Nephron (organoid): ENCODE data around the gene TMEM229B.

Experiments
- H3K27ac Mint-ChIP-seq, 3 experiments: 2 replicates each; pipeline ENCODE4 v1.8.0; 2020; ENCODE audit warnings: mixed read lengths in 3 of 3, mild to moderate bottlenecking in 2 of 3, moderate library complexity in 1 of 3
- H3K27me3 Mint-ChIP-seq: 2 replicates; pipeline ENCODE4 v1.8.0; 2021; ENCODE audit warnings: low read depth, mild to moderate bottlenecking, moderate library complexity, mixed read lengths
- H3K36me3 Mint-ChIP-seq: 2 replicates; pipeline ENCODE4 v1.8.0; 2020; ENCODE audit warnings: low read depth, mixed read lengths
- H3K4me1 Mint-ChIP-seq: 2 replicates; pipeline ENCODE4 v1.8.0; 2020; ENCODE audit warnings: mixed read lengths
- H3K4me3 Mint-ChIP-seq, 3 experiments: 2 replicates each; pipeline ENCODE4 v1.8.0; 2020; ENCODE audit warnings: mild to moderate bottlenecking in 3 of 3, mixed read lengths in 3 of 3, moderate library complexity in 2 of 3
- H3K9me3 Mint-ChIP-seq: 2 replicates; pipeline ENCODE4 v1.8.0; 2020; ENCODE audit warnings: mixed read lengths
- TF ChIP-seq, protein P1 (sequence below), 3 experiments: fragments of 200-600 bp; sonication (generic); IDR thresholded peaks; one replicate each; pipeline ENCODE4 v1.5.0; 2021; ENCODE audit warnings: antibody characterized with exemption in 3 of 3; ENCODE audit not compliant: unreplicated experiment in 3 of 3

The TMEM229B gene

DNA sequence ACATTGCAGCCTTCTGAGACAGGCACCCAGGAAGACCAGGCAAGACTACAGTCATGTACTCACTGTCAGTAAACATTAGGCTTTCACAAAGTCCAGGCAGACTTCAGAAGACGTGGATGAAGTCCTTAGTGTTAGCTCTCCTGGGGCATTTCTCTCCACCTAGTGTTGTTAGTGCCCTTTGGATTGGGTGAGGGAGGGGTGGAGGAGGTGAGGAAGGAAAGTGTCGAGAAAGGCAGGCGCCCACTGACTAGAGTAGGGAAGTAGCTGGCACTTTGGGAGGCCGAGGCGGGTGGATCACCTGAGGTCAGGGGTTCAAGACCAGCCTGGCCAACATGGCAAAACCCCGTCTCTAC is 20.2 kb downstream of the TMEM229B start:
- H3K27ac Mint-ChIP-seq = no peak overlapping the region
- peaks cover 7% of the 10 kb centered on the region for H3K27me3 Mint-ChIP-seq
- TF ChIP-seq, protein P1, sequence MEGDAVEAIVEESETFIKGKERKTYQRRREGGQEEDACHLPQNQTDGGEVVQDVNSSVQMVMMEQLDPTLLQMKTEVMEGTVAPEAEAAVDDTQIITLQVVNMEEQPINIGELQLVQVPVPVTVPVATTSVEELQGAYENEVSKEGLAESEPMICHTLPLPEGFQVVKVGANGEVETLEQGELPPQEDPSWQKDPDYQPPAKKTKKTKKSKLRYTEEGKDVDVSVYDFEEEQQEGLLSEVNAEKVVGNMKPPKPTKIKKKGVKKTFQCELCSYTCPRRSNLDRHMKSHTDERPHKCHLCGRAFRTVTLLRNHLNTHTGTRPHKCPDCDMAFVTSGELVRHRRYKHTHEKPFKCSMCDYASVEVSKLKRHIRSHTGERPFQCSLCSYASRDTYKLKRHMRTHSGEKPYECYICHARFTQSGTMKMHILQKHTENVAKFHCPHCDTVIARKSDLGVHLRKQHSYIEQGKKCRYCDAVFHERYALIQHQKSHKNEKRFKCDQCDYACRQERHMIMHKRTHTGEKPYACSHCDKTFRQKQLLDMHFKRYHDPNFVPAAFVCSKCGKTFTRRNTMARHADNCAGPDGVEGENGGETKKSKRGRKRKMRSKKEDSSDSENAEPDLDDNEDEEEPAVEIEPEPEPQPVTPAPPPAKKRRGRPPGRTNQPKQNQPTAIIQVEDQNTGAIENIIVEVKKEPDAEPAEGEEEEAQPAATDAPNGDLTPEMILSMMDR (IDR thresholded peaks at IDR 0.05; ENCODE audit: unreplicated experiment in 3 of 3) = no peak
- H3K4me1 Mint-ChIP-seq = no peaks in the 10 kb centered on the region
- no peaks in the 10 kb centered on the region for H3K36me3 Mint-ChIP-seq
- no peak overlapping the region for H3K4me3 Mint-ChIP-seq
- H3K9me3 Mint-ChIP-seq = no peaks in the 10 kb centered on the region

DNA sequence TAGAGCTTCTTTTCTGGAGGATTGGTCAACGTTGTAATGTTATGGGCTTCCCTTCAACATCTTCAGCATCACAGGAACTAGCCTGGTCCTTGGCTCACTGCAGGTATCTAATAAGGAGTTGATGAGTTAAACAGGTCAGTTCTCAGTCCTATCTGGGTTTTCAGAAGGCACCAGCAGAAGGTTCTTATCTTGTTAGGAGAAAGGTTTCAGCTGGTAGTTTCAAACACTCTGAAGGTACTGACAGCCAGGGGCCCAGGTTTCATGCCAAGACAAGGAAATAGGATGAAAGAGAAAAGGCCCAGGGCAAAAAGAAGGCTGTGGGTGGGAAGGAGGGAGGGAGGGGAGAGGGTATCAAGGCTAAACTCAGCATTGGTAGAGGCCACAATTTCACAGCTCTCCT is 21.4 kb downstream of the TMEM229B start:
- TF ChIP-seq, protein P1 (IDR thresholded peaks at IDR 0.05; ENCODE audit: unreplicated experiment in 3 of 3) = no peak
- Mint-ChIP-seq H3K36me3 (no peaks in the 10 kb centered on the region), H3K9me3 (no peaks in the 10 kb centered on the region), H3K27me3 (peaks cover 7% of the 10 kb centered on the region), H3K27ac (no peak overlapping the region), H3K4me3 (no peak overlapping the region), H3K4me1 (no peaks in the 10 kb centered on the region)

DNA sequence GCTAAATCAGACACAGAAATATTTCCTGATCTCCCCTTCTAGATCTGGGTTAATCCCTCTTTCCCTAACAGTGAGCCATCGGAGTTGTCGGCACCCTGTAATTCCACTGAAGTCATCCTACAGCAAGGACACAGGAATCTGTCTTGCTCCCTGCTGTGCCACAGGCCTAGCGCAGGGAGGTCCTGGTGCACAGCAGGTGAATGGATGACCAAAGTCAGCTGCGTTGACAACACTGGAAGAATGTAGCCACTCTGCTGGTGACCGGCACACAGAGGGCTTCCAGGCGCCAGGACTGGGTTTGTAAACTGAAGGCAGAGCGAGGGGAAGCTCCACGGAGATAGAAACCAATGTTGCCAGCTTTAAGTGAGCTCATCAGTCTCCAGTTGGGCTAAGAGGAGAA is 23.6 kb downstream of the TMEM229B start:
- TF ChIP-seq, protein P1 (IDR thresholded peaks at IDR 0.05; ENCODE audit: unreplicated experiment in 3 of 3) = no peak
- H3K27me3 Mint-ChIP-seq = peaks cover 14% of the 10 kb centered on the region
- H3K9me3 Mint-ChIP-seq = no peaks in the 10 kb centered on the region
- H3K36me3 Mint-ChIP-seq = no peaks in the 10 kb centered on the region
- no peak overlapping the region for H3K4me3 Mint-ChIP-seq
- no peak overlapping the region for H3K27ac Mint-ChIP-seq
- peaks cover 9% of the 10 kb centered on the region for H3K4me1 Mint-ChIP-seq

DNA sequence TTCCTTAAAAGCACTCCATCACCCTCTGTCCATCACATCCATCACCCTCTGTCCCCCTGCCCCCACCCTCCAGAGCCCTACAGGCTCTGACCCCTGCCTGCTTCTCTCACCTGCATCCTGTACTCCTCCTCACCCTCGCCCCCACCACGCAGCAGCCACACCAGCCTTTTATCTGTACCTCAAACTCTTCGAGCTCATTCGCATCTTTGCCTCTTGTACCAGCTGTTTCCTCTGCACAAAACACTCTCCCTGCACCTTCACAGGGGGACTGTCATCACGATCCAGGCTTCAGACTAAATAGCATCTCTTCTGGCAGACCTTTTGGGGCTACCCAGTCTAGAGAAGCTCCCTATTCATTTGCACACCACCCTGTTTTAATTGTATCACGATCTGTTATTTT is 24.1 kb downstream of the TMEM229B start:
- H3K9me3 Mint-ChIP-seq = no peaks in the 10 kb centered on the region
- H3K4me1 Mint-ChIP-seq = peaks cover 9% of the 10 kb centered on the region
- H3K4me3 Mint-ChIP-seq = no peak overlapping the region
- H3K36me3 Mint-ChIP-seq = no peaks in the 10 kb centered on the region
- peaks cover 14% of the 10 kb centered on the region for H3K27me3 Mint-ChIP-seq
- no peak overlapping the region for H3K27ac Mint-ChIP-seq
- TF ChIP-seq, protein P1 (IDR thresholded peaks at IDR 0.05; ENCODE audit: unreplicated experiment in 3 of 3) = no peak

DNA sequence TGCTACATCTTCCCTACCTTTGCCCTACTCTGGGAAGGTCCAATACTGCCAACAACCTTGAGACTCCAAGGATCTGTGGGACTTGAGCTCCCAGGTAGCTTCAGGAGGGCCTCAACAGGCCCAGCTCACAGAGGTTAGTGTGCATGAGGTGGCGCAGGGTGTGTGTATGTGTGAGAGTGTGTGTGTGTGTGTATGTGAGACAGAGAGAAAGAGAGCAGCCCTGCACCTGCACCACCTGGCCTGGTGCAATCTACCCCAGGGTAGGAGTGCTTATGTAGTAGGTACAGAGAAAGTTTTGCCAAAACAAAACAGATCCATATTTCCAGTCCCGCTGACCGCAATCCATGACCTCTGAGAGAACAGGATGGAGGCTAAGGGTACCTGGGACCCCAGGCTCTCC is 24.6 kb downstream of the TMEM229B start:
- Mint-ChIP-seq H3K9me3 (no peaks in the 10 kb centered on the region), H3K4me1 (peaks cover 9% of the 10 kb centered on the region), H3K4me3 (no peak overlapping the region), H3K27ac (no peak overlapping the region), H3K36me3 (no peaks in the 10 kb centered on the region), H3K27me3 (peaks cover 14% of the 10 kb centered on the region)
- TF ChIP-seq, protein P1 (IDR thresholded peaks at IDR 0.05; ENCODE audit: unreplicated experiment in 3 of 3) = no peak

DNA sequence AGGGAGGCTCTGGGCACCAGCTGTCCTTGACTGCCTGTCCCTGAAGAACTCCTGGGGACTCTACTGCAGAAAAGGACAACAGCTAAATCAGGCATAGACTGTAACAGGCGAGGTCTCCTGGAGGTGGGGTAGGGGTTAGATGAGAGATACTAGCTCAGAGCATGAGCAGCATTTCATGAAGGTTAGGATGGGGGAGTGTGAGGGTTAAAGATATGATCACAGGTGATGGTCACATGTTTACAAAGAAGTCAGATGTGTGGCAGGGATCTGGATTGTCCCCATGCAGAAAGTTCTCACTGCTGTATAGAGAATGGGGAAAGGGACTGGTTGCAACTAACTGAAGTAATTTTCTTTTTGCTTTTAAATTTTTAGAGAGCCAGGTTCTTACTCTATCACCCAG is 26.5 kb downstream of the TMEM229B start:
- Mint-ChIP-seq H3K36me3 (no peaks in the 10 kb centered on the region), H3K27me3 (peaks cover 23% of the 10 kb centered on the region), H3K4me3 (no peak overlapping the region), H3K9me3 (no peaks in the 10 kb centered on the region), H3K4me1 (peaks cover 18% of the 10 kb centered on the region), H3K27ac (no peak overlapping the region)
- TF ChIP-seq, protein P1 (IDR thresholded peaks at IDR 0.05; ENCODE audit: unreplicated experiment in 3 of 3) = no peak
